ENCODE results near the gene LSM6.

- TF ChIP-seq CTCF (IDR thresholded peaks at IDR 0.05; ENCODE audit: insufficient read depth, low read length) (no peak), POLR2AphosphoS5 (IDR thresholded peaks at IDR 0.05; ENCODE audit: low read depth) (no peak)
Measured at GRCh38 chr4:146236216-146236615, 60.7 kb downstream of the LSM6 start.

Measured in HL-60 (cell line).